K562 (cell line): ENCODE data around the gene MAD1L1. TPM values are rescaled to one million over a fixed set of nuclear protein-coding genes. Genes with fewer than 3 reads are reported as not detected.

ENCODE experiments used
- CREM ChIP-seq: IDR thresholded peaks from 2 replicates; pipeline ENCODE4 v1.6.1; 2014; ENCODE audit warnings: antibody characterized with exemption, low read depth
- CTBP1 ChIP-seq: fragments of 450-650 bp; IDR thresholded peaks from 2 replicates; pipeline ENCODE4 v1.6.1; 2016; ENCODE audit warnings: borderline replicate concordance
- GTF2F1 ChIP-seq: IDR thresholded peaks from 2 replicates; pipeline ENCODE4 v1.6.1; 2011; ENCODE audit warnings: low read depth, low read length, improper control_type of control experiment
- HMG20B ChIP-seq: fragments of 250-450 bp; sonication (Bioruptor Pico); IDR thresholded peaks from 2 replicates; pipeline ENCODE4 v1.5.0; 2021; ENCODE audit warnings: mild to moderate bottlenecking
- MCM2 ChIP-seq: fragments of 450-650 bp; IDR thresholded peaks from 2 replicates; pipeline ENCODE4 v1.6.1; 2017; ENCODE audit warnings: low read depth, mild to moderate bottlenecking
- MTA2 ChIP-seq: fragments of 450-650 bp; IDR thresholded peaks from 2 replicates; pipeline ENCODE4 v1.6.1; 2016; ENCODE audit warnings: low read depth
- POLR2G ChIP-seq: fragments of 200-400 bp; formaldehyde crosslinking; IDR thresholded peaks from 2 replicates; pipeline ENCODE4 v1.6.1; 2017; ENCODE audit warnings: low read depth, mild to moderate bottlenecking, antibody characterized with exemption, low read length, moderate library complexity
- ZBTB7A ChIP-seq: IDR thresholded peaks from 2 replicates; pipeline ENCODE4 v1.6.1; 2011; ENCODE audit warnings: low read depth, mild to moderate bottlenecking, low read length, moderate library complexity, borderline replicate concordance; ENCODE audit not compliant: control insufficient read depth
- ZNF23 ChIP-seq: fragments of 250-450 bp; sonication (Bioruptor Pico); IDR thresholded peaks from 2 replicates; pipeline ENCODE4 v1.4.0; 2020; ENCODE audit warnings: mild to moderate bottlenecking
- ZNF589 ChIP-seq: fragments of 200-800 bp; sonication (Bioruptor generic); IDR thresholded peaks from 2 replicates; pipeline ENCODE4 v1.6.1; 2016; ENCODE audit warnings: low read depth, missing genetic modification characterization, missing compliant biosample characterization
- ZNF785 ChIP-seq: fragments of 250-450 bp; sonication (Bioruptor Pico); IDR thresholded peaks from 2 replicates; pipeline ENCODE4 v1.4.0; 2020; ENCODE audit warnings: mild to moderate bottlenecking
- polyA plus RNA-seq, 8 experiments: library from polyadenylated mRNA; depleted of rRNA in 4 of 8; stranded (reverse) in 5 of 8; unstranded in 3 of 8; fragments of >200 nt; fragmentation: Nextera tagmentation in 2 of 8; fragmentation: Illumina TruSeq in 1 of 8; extraction: Ambion mirVana in 2 of 8; extraction: Trizol in 1 of 8; gene quantifications; 2 replicates each; pipeline versions ENCODE4 v1.2.1 to v1.2.3, GENCODE V29; 2011 to 2014; ENCODE audit warnings: inconsistent platforms in 1 of 8, missing spikeins in 1 of 8
- total RNA-seq, 7 experiments: library from RNA; depleted of rRNA in 6 of 7; stranded (reverse); fragments of >200 nt in 6 of 7; fragmentation: Illumina TruSeq in 2 of 7; extraction: Trizol in 2 of 7; gene quantifications; 2 replicates each; pipeline versions ENCODE4 v1.2.1 to v1.2.3, GENCODE V29; 2011 to 2021; ENCODE audit warnings: low replicate concordance in 1 of 7
- TF ChIP-seq, protein P1 (sequence below): fragments of 450-650 bp; IDR thresholded peaks from 2 replicates; pipeline ENCODE4 v1.6.1; 2016
- TF ChIP-seq, protein P2 (sequence below), 2 experiments: fragments of 450-650 bp; IDR thresholded peaks; 2 replicates each; pipeline ENCODE4 v1.6.1; 2016
- TF ChIP-seq, protein P3 (sequence below), 3 experiments: fragments of 200-800 bp in 1 of 3; sonication (Bioruptor generic) in 1 of 3; sonication (generic) in 1 of 3; formaldehyde crosslinking in 1 of 3; IDR thresholded peaks; 2 replicates each; pipeline versions ENCODE4 v1.6.1 to v1.8.0; 2016 to 2022; ENCODE audit warnings: mild to moderate bottlenecking in 2 of 3, missing compliant biosample characterization in 2 of 3, missing genetic modification characterization in 2 of 3, missing genetic modification reagents in 1 of 3
- TF ChIP-seq, protein P4 (sequence below): sonication (generic); formaldehyde crosslinking; IDR thresholded peaks from 2 replicates; pipeline ENCODE4 v1.8.1; 2022; ENCODE audit warnings: missing genetic modification reagents
- TF ChIP-seq, protein P5 (sequence below): IDR thresholded peaks from 2 replicates; pipeline ENCODE4 v1.6.1; 2012; ENCODE audit warnings: low read depth, low read length, improper control_type of control experiment, borderline replicate concordance
- TF ChIP-seq, protein P6 (sequence below), 2 experiments: fragments of 450-650 bp; conservative IDR thresholded peaks; 2 replicates each; pipeline ENCODE4 v1.6.1; 2017; ENCODE audit warnings: mild to moderate bottlenecking in 2 of 2, moderate library complexity in 2 of 2

Gene MAD1L1
- total and polyA plus RNA-seq, 9 of the 15 experiments (the other 6 are each of a cell fraction or from before 2014, with no cell fraction given) = 1.7 to 89.7 (median 18.0) TPM

DNA sequence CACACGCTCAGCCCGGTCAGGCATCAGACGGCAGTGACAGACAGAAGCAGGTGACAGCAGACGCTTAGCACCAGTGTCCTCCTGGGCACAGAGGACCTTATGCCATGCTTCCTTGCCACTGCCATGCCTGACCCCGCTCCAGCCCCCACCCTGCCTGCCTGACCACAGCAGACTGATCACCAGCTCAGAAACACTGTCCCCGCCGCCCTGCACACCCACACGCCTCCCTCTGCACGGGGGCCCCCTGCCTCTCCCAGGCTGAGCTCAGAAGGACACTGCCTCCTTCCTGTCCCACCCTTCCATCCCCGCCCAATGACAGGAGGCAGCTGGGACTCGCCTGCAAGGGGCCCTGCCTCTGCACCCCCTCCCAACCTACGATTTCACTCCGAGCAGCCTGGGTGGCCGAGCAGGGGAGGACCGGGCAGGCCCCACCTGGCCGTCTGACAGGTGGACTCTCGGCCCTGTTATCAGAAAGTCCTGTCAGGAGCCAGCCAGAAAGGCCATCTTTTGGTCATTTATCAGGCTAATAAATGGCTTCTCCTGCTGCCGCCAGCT, 379.2 kb downstream of the MAD1L1 start (continued):
- TF ChIP-seq, protein P1, sequence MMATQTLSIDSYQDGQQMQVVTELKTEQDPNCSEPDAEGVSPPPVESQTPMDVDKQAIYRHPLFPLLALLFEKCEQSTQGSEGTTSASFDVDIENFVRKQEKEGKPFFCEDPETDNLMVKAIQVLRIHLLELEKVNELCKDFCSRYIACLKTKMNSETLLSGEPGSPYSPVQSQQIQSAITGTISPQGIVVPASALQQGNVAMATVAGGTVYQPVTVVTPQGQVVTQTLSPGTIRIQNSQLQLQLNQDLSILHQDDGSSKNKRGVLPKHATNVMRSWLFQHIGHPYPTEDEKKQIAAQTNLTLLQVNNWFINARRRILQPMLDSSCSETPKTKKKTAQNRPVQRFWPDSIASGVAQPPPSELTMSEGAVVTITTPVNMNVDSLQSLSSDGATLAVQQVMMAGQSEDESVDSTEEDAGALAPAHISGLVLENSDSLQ = peak; percentile 46
- TF ChIP-seq MTA2 (no peak), ZNF589 (no peak), CREM (0 out of 2 replicates have a peak, but pooled peaks have one; percentile 35), CTBP1 (0 out of 2 replicates have a peak, but pooled peaks have one; percentile 3), HMG20B (CRISPR knock-in tag) (no peak), ZNF785 (CRISPR knock-in tag) (no peak), POLR2G (peak; percentile 60; the same call in 1 of the 2 replicates), ZBTB7A (peak; percentile 17; the same call in 1 of the 2 replicates), GTF2F1 (no peak), MCM2 (no peak), ZNF23 (CRISPR knock-in tag) (no peak)
- TF ChIP-seq, protein P2, sequence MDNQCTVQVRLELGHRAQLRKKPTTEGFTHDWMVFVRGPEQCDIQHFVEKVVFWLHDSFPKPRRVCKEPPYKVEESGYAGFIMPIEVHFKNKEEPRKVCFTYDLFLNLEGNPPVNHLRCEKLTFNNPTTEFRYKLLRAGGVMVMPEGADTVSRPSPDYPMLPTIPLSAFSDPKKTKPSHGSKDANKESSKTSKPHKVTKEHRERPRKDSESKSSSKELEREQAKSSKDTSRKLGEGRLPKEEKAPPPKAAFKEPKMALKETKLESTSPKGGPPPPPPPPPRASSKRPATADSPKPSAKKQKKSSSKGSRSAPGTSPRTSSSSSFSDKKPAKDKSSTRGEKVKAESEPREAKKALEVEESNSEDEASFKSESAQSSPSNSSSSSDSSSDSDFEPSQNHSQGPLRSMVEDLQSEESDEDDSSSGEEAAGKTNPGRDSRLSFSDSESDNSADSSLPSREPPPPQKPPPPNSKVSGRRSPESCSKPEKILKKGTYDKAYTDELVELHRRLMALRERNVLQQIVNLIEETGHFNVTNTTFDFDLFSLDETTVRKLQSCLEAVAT (IDR thresholded peaks at IDR 0.05) = 0 out of 4 replicates have a peak, but pooled peaks of 1 of the 2 experiments have one; percentile 21
- TF ChIP-seq, protein P3, sequence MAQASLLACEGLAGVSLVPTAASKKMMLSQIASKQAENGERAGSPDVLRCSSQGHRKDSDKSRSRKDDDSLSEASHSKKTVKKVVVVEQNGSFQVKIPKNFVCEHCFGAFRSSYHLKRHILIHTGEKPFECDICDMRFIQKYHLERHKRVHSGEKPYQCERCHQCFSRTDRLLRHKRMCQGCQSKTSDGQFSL (CRISPR knock-in tag; IDR thresholded peaks at IDR 0.05) = peak; percentile 76
- TF ChIP-seq, protein P3 (tag; IDR thresholded peaks at IDR 0.05) = no peak
- TF ChIP-seq, protein P4, sequence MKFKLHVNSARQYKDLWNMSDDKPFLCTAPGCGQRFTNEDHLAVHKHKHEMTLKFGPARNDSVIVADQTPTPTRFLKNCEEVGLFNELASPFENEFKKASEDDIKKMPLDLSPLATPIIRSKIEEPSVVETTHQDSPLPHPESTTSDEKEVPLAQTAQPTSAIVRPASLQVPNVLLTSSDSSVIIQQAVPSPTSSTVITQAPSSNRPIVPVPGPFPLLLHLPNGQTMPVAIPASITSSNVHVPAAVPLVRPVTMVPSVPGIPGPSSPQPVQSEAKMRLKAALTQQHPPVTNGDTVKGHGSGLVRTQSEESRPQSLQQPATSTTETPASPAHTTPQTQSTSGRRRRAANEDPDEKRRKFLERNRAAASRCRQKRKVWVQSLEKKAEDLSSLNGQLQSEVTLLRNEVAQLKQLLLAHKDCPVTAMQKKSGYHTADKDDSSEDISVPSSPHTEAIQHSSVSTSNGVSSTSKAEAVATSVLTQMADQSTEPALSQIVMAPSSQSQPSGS = no peak
- TF ChIP-seq, protein P5, sequence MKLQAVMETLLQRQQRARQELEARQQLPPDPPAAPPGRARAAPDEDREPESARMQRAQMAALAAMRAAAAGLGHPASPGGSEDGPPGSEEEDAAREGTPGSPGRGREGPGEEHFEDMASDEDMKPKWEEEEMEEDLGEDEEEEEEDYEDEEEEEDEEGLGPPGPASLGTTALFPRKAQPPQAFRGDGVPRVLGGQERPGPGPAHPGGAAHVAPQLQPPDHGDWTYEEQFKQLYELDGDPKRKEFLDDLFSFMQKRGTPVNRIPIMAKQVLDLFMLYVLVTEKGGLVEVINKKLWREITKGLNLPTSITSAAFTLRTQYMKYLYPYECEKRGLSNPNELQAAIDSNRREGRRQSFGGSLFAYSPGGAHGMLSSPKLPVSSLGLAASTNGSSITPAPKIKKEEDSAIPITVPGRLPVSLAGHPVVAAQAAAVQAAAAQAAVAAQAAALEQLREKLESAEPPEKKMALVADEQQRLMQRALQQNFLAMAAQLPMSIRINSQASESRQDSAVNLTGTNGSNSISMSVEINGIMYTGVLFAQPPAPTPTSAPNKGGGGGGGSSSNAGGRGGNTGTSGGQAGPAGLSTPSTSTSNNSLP = no peak
- TF ChIP-seq, protein P6, sequence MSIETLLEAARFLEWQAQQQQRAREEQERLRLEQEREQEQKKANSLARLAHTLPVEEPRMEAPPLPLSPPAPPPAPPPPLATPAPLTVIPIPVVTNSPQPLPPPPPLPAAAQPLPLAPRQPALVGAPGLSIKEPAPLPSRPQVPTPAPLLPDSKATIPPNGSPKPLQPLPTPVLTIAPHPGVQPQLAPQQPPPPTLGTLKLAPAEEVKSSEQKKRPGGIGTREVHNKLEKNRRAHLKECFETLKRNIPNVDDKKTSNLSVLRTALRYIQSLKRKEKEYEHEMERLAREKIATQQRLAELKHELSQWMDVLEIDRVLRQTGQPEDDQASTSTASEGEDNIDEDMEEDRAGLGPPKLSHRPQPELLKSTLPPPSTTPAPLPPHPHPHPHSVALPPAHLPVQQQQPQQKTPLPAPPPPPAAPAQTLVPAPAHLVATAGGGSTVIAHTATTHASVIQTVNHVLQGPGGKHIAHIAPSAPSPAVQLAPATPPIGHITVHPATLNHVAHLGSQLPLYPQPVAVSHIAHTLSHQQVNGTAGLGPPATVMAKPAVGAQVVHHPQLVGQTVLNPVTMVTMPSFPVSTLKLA (conservative IDR thresholded peaks at IDR 0.05) = peak; percentile 51 to 63
